Endodermal cell (in vitro differentiated cells): ENCODE results near the gene GNS. TPM values are rescaled to one million over a fixed set of nuclear protein-coding genes. Genes with fewer than 3 reads are reported as not detected.

Source experiments
- DNase-seq: peaks from one replicate; pipeline ENCODE4 v3.0.0-alpha.2; 2017
- H3K27ac ChIP-seq: 2 replicates; pipeline ENCODE4 v1.5.1; 2013; ENCODE audit warnings: mild to moderate bottlenecking, low read depth, low read length, moderate library complexity
- H3K27me3 ChIP-seq: 2 replicates; pipeline ENCODE4 v1.6.1; 2013; ENCODE audit warnings: mild to moderate bottlenecking, low read length, moderate library complexity; ENCODE audit not compliant: insufficient read depth, control insufficient read depth, poor library complexity, severe bottlenecking
- H3K36me3 ChIP-seq: 2 replicates; pipeline ENCODE4 v1.7.0; 2013; ENCODE audit warnings: mild to moderate bottlenecking, low read length, moderate library complexity; ENCODE audit not compliant: control insufficient read depth, insufficient read depth
- H3K4me1 ChIP-seq: one replicate; pipeline ENCODE4 v1.7.0; 2013; ENCODE audit warnings: low read length; ENCODE audit not compliant: control insufficient read depth, insufficient read depth
- H3K4me3 ChIP-seq: 2 replicates; pipeline ENCODE4 v1.5.1; 2013; ENCODE audit warnings: mild to moderate bottlenecking, low read length, moderate library complexity
- H3K9ac ChIP-seq: 2 replicates; pipeline ENCODE4 v1.6.1; 2013; ENCODE audit warnings: mild to moderate bottlenecking, low read length, moderate library complexity; ENCODE audit not compliant: poor library complexity, severe bottlenecking; ENCODE audit errors: extremely low read depth
- H3K9me3 ChIP-seq: 2 replicates; pipeline ENCODE4 v1.6.1; 2013; ENCODE audit warnings: mild to moderate bottlenecking, low read length, moderate library complexity; ENCODE audit not compliant: control insufficient read depth
- H3K27ac Mint-ChIP-seq: 2 replicates; pipeline ENCODE4 v1.8.0; 2020; ENCODE audit warnings: mixed read lengths
- H3K27me3 Mint-ChIP-seq: 2 replicates; pipeline ENCODE4 v1.8.0; 2021; ENCODE audit warnings: mild to moderate bottlenecking, mixed read lengths; ENCODE audit not compliant: insufficient read depth
- H3K36me3 Mint-ChIP-seq: 2 replicates; pipeline ENCODE4 v1.8.0; 2020; ENCODE audit warnings: low read depth, mixed read lengths
- H3K4me1 Mint-ChIP-seq: 2 replicates; pipeline ENCODE4 v1.8.0; 2020; ENCODE audit warnings: mixed read lengths
- H3K4me3 Mint-ChIP-seq: 2 replicates; pipeline ENCODE4 v1.8.0; 2020; ENCODE audit warnings: mild to moderate bottlenecking, moderate library complexity, mixed read lengths
- H3K9me3 Mint-ChIP-seq: 2 replicates; pipeline ENCODE4 v1.8.0; 2020; ENCODE audit warnings: mild to moderate bottlenecking, mixed read lengths
- WGBS, 2 experiments: methylation state at CpG; one replicate each; pipeline versions ENCODE4 v1.1.5 to v1.1.7; 2013; ENCODE audit warnings: missing lambda C conversion rate in 2 of 2, mixed read lengths in 1 of 2; ENCODE audit not compliant: insufficient coverage in 1 of 2, insufficient read length in 1 of 2; 5-methylcytosine and 5-hydroxymethylcytosine counted together
- total RNA-seq, 2 donors: library from RNA; stranded (reverse); fragmentation: NEBNext Ultra II Directional in 1 of 2; extraction: Animal tissue kit (Norgen Biotek cat#: 25700) in 1 of 2; gene quantifications; 2 replicates in 1 of 2; 3 replicates in 1 of 2; pipeline ENCODE4 v1.2.1, GENCODE V29; 2021
- TF ChIP-seq, protein P1 (sequence below): fragments of 200-600 bp; sonication (generic); conservative IDR thresholded peaks from 2 replicates; pipeline ENCODE4 v1.5.0; 2021; ENCODE audit warnings: antibody characterized with exemption, mild to moderate bottlenecking

Gene GNS
- total RNA-seq, 2 donors from 2014 or later: 46.4 to 48.1 TPM

DNA sequence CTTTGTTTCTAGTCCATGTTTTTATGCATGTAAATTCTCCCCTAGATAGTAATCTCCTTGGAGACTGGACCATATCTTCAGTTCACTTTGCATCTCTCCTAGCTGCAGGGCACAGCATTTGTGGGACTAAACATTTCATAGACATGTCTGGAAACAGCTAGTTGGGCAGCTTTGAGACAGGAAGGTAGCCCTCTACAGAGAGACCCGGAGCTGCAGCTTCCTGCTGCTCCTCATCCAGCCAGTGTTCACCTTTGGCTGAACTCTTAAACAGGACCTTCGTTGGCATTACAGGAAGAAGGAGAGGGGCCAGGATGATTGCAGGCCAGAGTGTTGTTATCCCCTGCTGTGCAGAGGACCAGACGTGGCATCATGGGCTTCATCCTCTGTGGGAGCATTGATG is 52.9 kb downstream of the GNS start:
- Histone ChIP-seq H3K9me3 (no peaks in the 10 kb centered on the region), H3K9ac (no peak overlapping the region), H3K27me3 (no peaks in the 10 kb centered on the region), H3K36me3 (no peaks in the 10 kb centered on the region), H3K4me3 (no peak overlapping the region), H3K4me1 (no peaks in the 10 kb centered on the region), H3K27ac (no peak overlapping the region)
- TF ChIP-seq, protein P1, sequence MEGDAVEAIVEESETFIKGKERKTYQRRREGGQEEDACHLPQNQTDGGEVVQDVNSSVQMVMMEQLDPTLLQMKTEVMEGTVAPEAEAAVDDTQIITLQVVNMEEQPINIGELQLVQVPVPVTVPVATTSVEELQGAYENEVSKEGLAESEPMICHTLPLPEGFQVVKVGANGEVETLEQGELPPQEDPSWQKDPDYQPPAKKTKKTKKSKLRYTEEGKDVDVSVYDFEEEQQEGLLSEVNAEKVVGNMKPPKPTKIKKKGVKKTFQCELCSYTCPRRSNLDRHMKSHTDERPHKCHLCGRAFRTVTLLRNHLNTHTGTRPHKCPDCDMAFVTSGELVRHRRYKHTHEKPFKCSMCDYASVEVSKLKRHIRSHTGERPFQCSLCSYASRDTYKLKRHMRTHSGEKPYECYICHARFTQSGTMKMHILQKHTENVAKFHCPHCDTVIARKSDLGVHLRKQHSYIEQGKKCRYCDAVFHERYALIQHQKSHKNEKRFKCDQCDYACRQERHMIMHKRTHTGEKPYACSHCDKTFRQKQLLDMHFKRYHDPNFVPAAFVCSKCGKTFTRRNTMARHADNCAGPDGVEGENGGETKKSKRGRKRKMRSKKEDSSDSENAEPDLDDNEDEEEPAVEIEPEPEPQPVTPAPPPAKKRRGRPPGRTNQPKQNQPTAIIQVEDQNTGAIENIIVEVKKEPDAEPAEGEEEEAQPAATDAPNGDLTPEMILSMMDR: no peak
- no peak for DNase-seq
- H3K4me1 Mint-ChIP-seq: no peaks in the 10 kb centered on the region
- H3K9me3 Mint-ChIP-seq: no peaks in the 10 kb centered on the region
- no peak overlapping the region for H3K27ac Mint-ChIP-seq
- no peak overlapping the region for H3K4me3 Mint-ChIP-seq
- H3K27me3 Mint-ChIP-seq: no peaks in the 10 kb centered on the region
- 71 to 79% methylated on average over 2 to 3 of the region's 3 CpGs for WGBS, 2 experiments
- peaks cover 16% of the 10 kb centered on the region for H3K36me3 Mint-ChIP-seq

- peaks cover 1% of the 10 kb centered on the region for H3K4me1 Mint-ChIP-seq
Measured at GRCh38 chr12:64701283-64701682, 57.9 kb downstream of the GNS start.

DNA sequence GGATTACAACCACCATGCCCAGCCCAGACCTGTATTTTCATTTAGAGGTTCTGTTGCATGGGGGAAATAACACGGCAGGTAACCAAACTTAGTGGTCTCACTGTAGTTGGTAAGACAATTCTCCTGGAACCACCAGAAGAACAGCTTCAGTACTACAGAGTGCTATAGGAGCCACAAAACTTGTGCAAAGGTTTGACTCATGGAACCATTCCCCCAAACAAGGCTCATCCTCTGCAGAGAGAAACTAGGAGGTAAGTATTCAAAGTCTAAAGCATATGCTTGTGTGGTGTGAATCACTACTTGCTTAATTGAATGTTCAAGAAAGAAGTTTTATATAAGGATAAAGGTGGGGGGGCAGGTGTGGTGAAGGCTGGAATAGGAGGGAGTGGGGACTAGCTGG is 58.7 kb downstream of the GNS start:
- WGBS, 2 experiments: 94% methylated on average over 1 of the region's 1 CpG; no CpG with 5 or more reads in 1 of the 2 experiments

More at GRCh38 chr12:64701283-64701682, 57.9 kb downstream of the GNS start:
- Mint-ChIP-seq H3K9me3 (no peaks in the 10 kb centered on the region), H3K27ac (peak overlapping the region; percentile 61), H3K4me3 (no peak overlapping the region), H3K27me3 (no peaks in the 10 kb centered on the region), H3K36me3 (peaks cover 30% of the 10 kb centered on the region)
- DNase-seq: no peak
- H3K27ac ChIP-seq: no peak overlapping the region
- no peaks in the 10 kb centered on the region for H3K27me3 ChIP-seq
- H3K36me3 ChIP-seq: peaks cover 14% of the 10 kb centered on the region
- no peaks in the 10 kb centered on the region for H3K9me3 ChIP-seq
- H3K4me3 ChIP-seq: no peak overlapping the region
- no peaks in the 10 kb centered on the region for H3K4me1 ChIP-seq
- TF ChIP-seq, protein P1: no peak
- no peak overlapping the region for H3K9ac ChIP-seq
- 97 to 100% methylated on average over 5 of the region's 5 CpGs for WGBS, 2 experiments

More for the DNA sequence above, 58.7 kb downstream of the GNS start:
- Mint-ChIP-seq H3K36me3 (peaks cover 30% of the 10 kb centered on the region), H3K9me3 (no peaks in the 10 kb centered on the region), H3K27ac (no peak overlapping the region), H3K27me3 (no peaks in the 10 kb centered on the region), H3K4me3 (no peak overlapping the region), H3K4me1 (peaks cover 7% of the 10 kb centered on the region)
- Histone ChIP-seq H3K27me3 (no peaks in the 10 kb centered on the region), H3K4me3 (no peak overlapping the region), H3K9ac (no peak overlapping the region), H3K9me3 (no peaks in the 10 kb centered on the region), H3K36me3 (peaks cover 20% of the 10 kb centered on the region), H3K4me1 (no peaks in the 10 kb centered on the region), H3K27ac (no peak overlapping the region)
- TF ChIP-seq, protein P1: no peak
- DNase-seq: no peak
